Measurements from ENCODE around the gene MGAT4B. TPM values are rescaled to one million over a fixed set of nuclear protein-coding genes. Genes with fewer than 3 reads are reported as not detected.

The MGAT4B gene
- total RNA-seq, 2 experiments from 2014 or later = 141 to 145 TPM

GRCh38 chr5:179841621-179842020 is 35.0 kb upstream of the MGAT4B start:
- Histone ChIP-seq H3K9me3 (ENCODE audit: control insufficient read depth in 1 of 2, insufficient read depth in 1 of 2, low read length in 2 of 2) (peaks cover 0 to 5% of the 10 kb centered on the region in 2 experiments), H3K36me3 (ENCODE audit: insufficient read depth, low read length) (peaks cover 52% of the 10 kb centered on the region), H3K4me1 (ENCODE audit: insufficient read depth, low read length) (peaks cover 12% of the 10 kb centered on the region), H3K27me3 (ENCODE audit: control insufficient read depth in 1 of 2, insufficient read depth in 2 of 2, low read length in 2 of 2) (no peaks in the 10 kb centered on the region), H3K4me3 (ENCODE audit: low read length) (no peak overlapping the region), H3K27ac (ENCODE audit: low read depth in 1 of 2, low read length in 2 of 2) (no peak overlapping the region)
- no peak for TF ChIP-seq CTCF (IDR thresholded peaks at IDR 0.05)
- ChIA-PET POLR2A (no interaction called here), CTCF (no interaction called here)
- Mint-ChIP-seq H3K9me3 (peaks cover 2% of the 10 kb centered on the region), H3K27ac (no peak overlapping the region), H3K36me3 (ENCODE audit: low read depth) (peaks cover 71% of the 10 kb centered on the region), H3K27me3 (no peaks in the 10 kb centered on the region), H3K4me1 (ENCODE audit: low read depth) (peaks cover 6% of the 10 kb centered on the region), H3K4me3 (no peak overlapping the region)
- no peak for ATAC-seq (ENCODE audit: poor library complexity)
- DNase-seq = no peak
- intact Hi-C loops (cut with DNase I, micrococcal nuclease) = no loop called here

GRCh38 chr5:179840766-179841165 is 34.1 kb upstream of the MGAT4B start:
- H3K4me3 ChIP-seq (ENCODE audit: low read length) = no peak overlapping the region
- H3K36me3 ChIP-seq (ENCODE audit: insufficient read depth, low read length) = peaks cover 52% of the 10 kb centered on the region
- TF ChIP-seq CTCF (IDR thresholded peaks at IDR 0.05) = no peak
- H3K27me3 Mint-ChIP-seq = no peaks in the 10 kb centered on the region
- peaks cover 20% of the 10 kb centered on the region for H3K4me1 ChIP-seq (ENCODE audit: insufficient read depth, low read length)
- H3K9me3 ChIP-seq (ENCODE audit: control insufficient read depth in 1 of 2, insufficient read depth in 1 of 2, low read length in 2 of 2) = peaks cover 4 to 5% of the 10 kb centered on the region in 2 experiments
- ChIA-PET CTCF (no interaction called here), POLR2A (no interaction called here)
- no peak for DNase-seq
- peak overlapping the region; percentile 12 for H3K27ac Mint-ChIP-seq
- peaks cover 2% of the 10 kb centered on the region for H3K9me3 Mint-ChIP-seq
- H3K27ac ChIP-seq (ENCODE audit: low read depth in 1 of 2, low read length in 2 of 2) = no peak overlapping the region
- peaks cover 80% of the 10 kb centered on the region for H3K36me3 Mint-ChIP-seq (ENCODE audit: low read depth)
- H3K4me3 Mint-ChIP-seq = no peak overlapping the region
- no peak for ATAC-seq (ENCODE audit: poor library complexity)
- H3K27me3 ChIP-seq (ENCODE audit: control insufficient read depth in 1 of 2, insufficient read depth in 2 of 2, low read length in 2 of 2) = no peaks in the 10 kb centered on the region
- intact Hi-C loops (cut with DNase I, micrococcal nuclease) = no loop called here
- H3K4me1 Mint-ChIP-seq (ENCODE audit: low read depth) = peaks cover 14% of the 10 kb centered on the region

- ATAC-seq (ENCODE audit: poor library complexity) (no peak), DNase-seq (no peak)
- peaks cover 4 to 5% of the 10 kb centered on the region in 2 experiments for H3K9me3 ChIP-seq (ENCODE audit: control insufficient read depth in 1 of 2, insufficient read depth in 1 of 2, low read length in 2 of 2)
- CTCF ChIA-PET = no interaction called here
- peaks cover 84% of the 10 kb centered on the region for H3K36me3 Mint-ChIP-seq (ENCODE audit: low read depth)
- no peak overlapping the region for H3K27ac ChIP-seq (ENCODE audit: low read depth in 1 of 2, low read length in 2 of 2)
- no peak for TF ChIP-seq CTCF (IDR thresholded peaks at IDR 0.05)
- no peak overlapping the region for H3K4me3 ChIP-seq (ENCODE audit: low read length)
- peaks cover 14% of the 10 kb centered on the region for H3K4me1 Mint-ChIP-seq (ENCODE audit: low read depth)
- intact Hi-C loops (cut with DNase I, micrococcal nuclease) = no loop called here
- peaks cover 2% of the 10 kb centered on the region for H3K9me3 Mint-ChIP-seq
- no peaks in the 10 kb centered on the region for H3K27me3 Mint-ChIP-seq
- H3K27me3 ChIP-seq (ENCODE audit: control insufficient read depth in 1 of 2, insufficient read depth in 2 of 2, low read length in 2 of 2) = no peaks in the 10 kb centered on the region
- POLR2A ChIA-PET = interaction anchor here (0.8 to 1.1 kb wide), 2 partner anchors 18 to 108 kb away, joined by 3 read pairs; partner anchors contain the start of gene MAML1
- H3K4me1 ChIP-seq (ENCODE audit: insufficient read depth, low read length) = peaks cover 20% of the 10 kb centered on the region
- H3K4me3 Mint-ChIP-seq = no peak overlapping the region
- peaks cover 50% of the 10 kb centered on the region for H3K36me3 ChIP-seq (ENCODE audit: insufficient read depth, low read length)
- H3K27ac Mint-ChIP-seq = peak overlapping the region; percentile 12
Measured at GRCh38 chr5:179840321-179840720, 33.7 kb upstream of the MGAT4B start.

All from CD4-positive, alpha-beta T cell (primary cell).